Measurements from ENCODE around the gene ATAD1. TPM values are rescaled to one million over a fixed set of nuclear protein-coding genes. Genes with fewer than 3 reads are reported as not detected.

ATAD1 gene
- total and polyA plus RNA-seq, 10 of the 15 experiments (the other 5 are each of a cell fraction or from before 2014, with no cell fraction given): 24.7 to 59.3 (median 41.1) TPM

- in situ Hi-C loops (cut with MboI) (no loop called here), intact Hi-C loops (cut with micrococcal nuclease; ENCODE audit: unreplicated experiment) (no loop called here)
- CTCF ChIA-PET: no interaction called here
These were observed 36.5 kb downstream of the ATAD1 start for GRCh38 chr10:87781545-87781944.

More at GRCh38 chr10:87781545-87781944, 36.5 kb downstream of the ATAD1 start:
- ATAC-seq (no peak), DNase-seq (ENCODE audit: low read depth, low spot score) (no peak), FAIRE-seq (no peak)
- Histone ChIP-seq H4K20me1 (ENCODE audit: control insufficient read depth, insufficient read depth) (no peaks in the 10 kb centered on the region), H3K9me3 (replicated peaks; ENCODE audit: control insufficient read depth, insufficient read depth, low read length) (peaks cover 1% of the 10 kb centered on the region; the same call in 2 of the 3 replicates), H3K36me3 (ENCODE audit: control insufficient read depth in 2 of 2, insufficient read depth in 2 of 2, low read length in 1 of 2) (peaks cover 4 to 27% of the 10 kb centered on the region in 2 experiments), H2AFZ (ENCODE audit: control insufficient read depth, low read depth, low read length) (no peak overlapping the region), H3K79me2 (ENCODE audit: control insufficient read depth, insufficient read depth, low read length) (no peaks in the 10 kb centered on the region), H3K27ac (ENCODE audit: control insufficient read depth, insufficient read depth) (no peak overlapping the region), H3K4me2 (ENCODE audit: control insufficient read depth, insufficient read depth) (no peak overlapping the region), H3K27me3 (replicated peaks in 1 of 2; ENCODE audit: control insufficient read depth in 2 of 2, insufficient read depth in 2 of 2, low read length in 1 of 2) (no peaks in the 10 kb centered on the region), H3K4me3 (no peak overlapping the region), H3K4me1 (ENCODE audit: control insufficient read depth, insufficient read depth, low read length) (no peaks in the 10 kb centered on the region), H3K9ac (ENCODE audit: control insufficient read depth, insufficient read depth, low read length) (no peak overlapping the region)
- RAD21 ChIA-PET (ENCODE audit: unreplicated experiment): no interaction called here
- no peak for TF ChIP-seq NBN (IDR thresholded peaks at IDR 0.05)
- no peak for TF ChIP-seq DPF2 (IDR thresholded peaks at IDR 0.05)
- TF ChIP-seq TCF7 (IDR thresholded peaks at IDR 0.05; ENCODE audit: borderline replicate concordance): no peak
- no peak for TF ChIP-seq NFYA (IDR thresholded peaks at IDR 0.05; ENCODE audit: borderline replicate concordance, low read depth, low read length)
- TF ChIP-seq PKNOX1 (IDR thresholded peaks at IDR 0.05): no peak
- no peak for TF ChIP-seq SUPT20H (IDR thresholded peaks at IDR 0.05; ENCODE audit: borderline replicate concordance, control insufficient read depth, low read depth, low read length)
- no peak for TF ChIP-seq RAD51 (IDR thresholded peaks at IDR 0.05)
- no peak for TF ChIP-seq NFYB (IDR thresholded peaks at IDR 0.05; ENCODE audit: insufficient read depth, low read depth, low read length)
- no peak for TF ChIP-seq BHLHE40 (IDR thresholded peaks at IDR 0.05; ENCODE audit: borderline replicate concordance in 1 of 2, low read depth in 2 of 2, low read length in 1 of 2)
- TF ChIP-seq PBX3 (IDR thresholded peaks at IDR 0.05; ENCODE audit: insufficient replicate concordance, low read depth, low read length): no peak
- TF ChIP-seq IKZF1 (conservative IDR thresholded peaks at IDR 0.05): no peak
- WGBS (ENCODE audit: insufficient coverage, insufficient replicate concordance, low lambda C conversion rate, missing lambda C conversion rate): 96% methylated on average over 2 of the region's 2 CpGs
- no TSS peak for BruUV-seq (replicated peaks)
- POLR2A ChIA-PET: no interaction called here
- SMC1A ChIA-PET (ENCODE audit: uncharacterized antibody, unreplicated experiment): interaction anchor here (0.6 kb wide), 1 partner anchor 14 kb away, joined by 3 read pairs; no protein-coding TSS in a partner anchor

All from GM12878 (cell line).